T-cell (primary cell): Measurements from ENCODE around the gene PTPRM. TPM values are rescaled to one million over a fixed set of nuclear protein-coding genes. Genes with fewer than 3 reads are reported as not detected.

ENCODE experiments used
- ATAC-seq, 4 experiments: fragments of 200-7000 bp in 3 of 4; fragments of 150-1000 bp in 1 of 4; cut with Tn5 transposase; replicated peaks in 1 of 4; 1 replicate in 3 of 4; 2 replicates in 1 of 4; pipeline ENCODE4 v1.10.0; 2021; ENCODE audit warnings: moderate library complexity in 3 of 4, mild to moderate bottlenecking in 2 of 4, moderate number of reproducible peaks in 1 of 4
- CTCF ChIA-PET, 2 donors: fragments of 300-600 bp; sonication (Branson Sonifier 250); formaldehyde crosslinking; loops; one replicate each; lab custom pipeline; 2022; ENCODE audit warnings: antibody characterized with exemption in 2 of 2; lab: Charles Lee
- POLR2A ChIA-PET, 2 donors: fragments of 300-600 bp; sonication (Branson Sonifier 250); formaldehyde crosslinking; loops; one replicate each; lab custom pipeline; 2022; ENCODE audit warnings: antibody characterized with exemption in 2 of 2; lab: Charles Lee
- DNase-seq, 35 experiments: peaks; one replicate each; pipeline versions ENCODE4 v3.0.0 to v3.0.0-alpha.2; 2013 to 2023
- H3K27ac ChIP-seq: one replicate; pipeline ENCODE4 v1.5.1; 2013; ENCODE audit warnings: low read length
- H3K27me3 ChIP-seq, 2 experiments: replicated peaks in 1 of 2; 1 replicate in 1 of 2; 2 replicates in 1 of 2; pipeline versions ENCODE4 v1.6.1 to v1.7.0; 2013; ENCODE audit warnings: low read length in 1 of 2, mixed read lengths in 1 of 2; ENCODE audit not compliant: control insufficient read depth in 2 of 2, insufficient read depth in 2 of 2; ENCODE audit errors: extremely low read depth in 1 of 2
- H3K36me3 ChIP-seq, 2 donors: 1 replicate in 1 of 2; 2 replicates in 1 of 2; pipeline versions ENCODE4 v1.6.1 to v1.7.0; 2013; ENCODE audit warnings: low read length in 1 of 2; ENCODE audit not compliant: control insufficient read depth in 2 of 2, insufficient read depth in 1 of 2; ENCODE audit errors: extremely low read depth in 1 of 2
- H3K4me1 ChIP-seq, 2 experiments: 1 replicate in 1 of 2; 2 replicates in 1 of 2; pipeline versions ENCODE4 v1.6.1 to v1.7.0; 2013; ENCODE audit warnings: low read length in 2 of 2, mixed read lengths in 1 of 2; ENCODE audit not compliant: insufficient read depth in 2 of 2, control insufficient read depth in 1 of 2; ENCODE audit errors: extremely low read depth in 1 of 2
- H3K4me3 ChIP-seq, 2 donors: 1 replicate in 1 of 2; 2 replicates in 1 of 2; pipeline versions ENCODE4 v1.5.1 to v1.7.0; 2013; ENCODE audit warnings: mild to moderate bottlenecking in 2 of 2, low read length in 1 of 2, moderate library complexity in 1 of 2; ENCODE audit not compliant: control insufficient read depth in 1 of 2; ENCODE audit errors: extremely low read depth in 1 of 2
- H3K9me3 ChIP-seq: 2 replicates; pipeline ENCODE4 v1.7.0; 2013
- H3K27ac Mint-ChIP-seq, 2 donors: one replicate each; pipeline ENCODE4 v1.8.0; 2020 to 2021; ENCODE audit warnings: mild to moderate bottlenecking in 2 of 2, mixed read lengths in 2 of 2
- H3K27me3 Mint-ChIP-seq, 2 donors: one replicate each; pipeline ENCODE4 v1.8.0; 2021 to 2022; ENCODE audit warnings: mixed read lengths in 2 of 2
- H3K36me3 Mint-ChIP-seq: one replicate; pipeline ENCODE4 v1.8.0; 2021; ENCODE audit warnings: mixed read lengths
- H3K4me1 Mint-ChIP-seq, 3 donors: one replicate each; pipeline ENCODE4 v1.8.0; 2020 to 2022; ENCODE audit warnings: mixed read lengths in 3 of 3, mild to moderate bottlenecking in 1 of 3
- H3K4me3 Mint-ChIP-seq, 3 donors: one replicate each; pipeline ENCODE4 v1.8.0; 2020 to 2022; ENCODE audit warnings: mild to moderate bottlenecking in 3 of 3, mixed read lengths in 3 of 3, moderate library complexity in 3 of 3
- H3K9me3 Mint-ChIP-seq, 3 donors: one replicate each; pipeline ENCODE4 v1.8.0; 2020 to 2022; ENCODE audit warnings: mixed read lengths in 3 of 3
- WGBS: methylation state at CpG from one replicate; pipeline ENCODE4 v1.1.5; 2013; ENCODE audit warnings: missing lambda C conversion rate; ENCODE audit not compliant: insufficient coverage; 5-methylcytosine and 5-hydroxymethylcytosine counted together
- total RNA-seq, 35 experiments: library from RNA in 6 of 35; stranded (reverse) in 6 of 35; fragments of 120-200 nt in 1 of 35; gene quantifications; one replicate each; pipeline versions ENCODE4 v1.2.1 to v1.2.4 and lab custom pipeline; 2013 to 2026

PTPRM gene
- total RNA-seq, 5 donors from 2014 or later (not counting 1 experiment from before 2014, with no cell fraction given), result 4.1 to 47.4 (median 7.1) TPM

DNA sequence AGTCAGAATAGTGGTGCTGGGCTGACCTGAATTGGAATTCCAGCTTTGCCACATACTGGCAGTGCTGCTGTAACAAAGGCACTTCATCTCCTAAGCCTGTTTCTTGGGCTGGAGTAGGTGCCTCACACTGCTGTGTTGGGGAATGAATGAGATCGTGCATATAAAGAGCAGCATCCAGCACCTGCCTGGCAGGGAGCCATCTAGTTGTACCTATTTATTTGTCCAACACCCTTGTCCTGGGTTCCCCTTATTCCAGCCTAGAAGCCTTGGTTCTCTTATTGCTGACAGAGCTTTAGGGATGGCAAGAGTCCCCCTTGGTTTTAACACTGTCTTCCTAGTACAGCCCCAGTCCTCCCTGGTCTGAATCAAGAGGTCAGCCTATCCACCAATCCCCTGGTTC, 766.8 kb downstream of the PTPRM start:
- no peak overlapping the region for H3K4me3 Mint-ChIP-seq
- POLR2A ChIA-PET, result no interaction called here
- CTCF ChIA-PET, result no interaction called here
- ATAC-seq (no peak), DNase-seq (no peak)
- H3K36me3 Mint-ChIP-seq, result no peaks in the 10 kb centered on the region
- peaks cover 0 to 3% of the 10 kb centered on the region in 2 experiments for H3K27me3 ChIP-seq
- H3K27ac Mint-ChIP-seq, result no peak overlapping the region
- peaks cover 0 to 3% of the 10 kb centered on the region in 2 donors for H3K27me3 Mint-ChIP-seq
- no CpG with 5 or more reads among the region's 1 CpG for WGBS
- no peaks in the 10 kb centered on the region for H3K4me1 ChIP-seq
- H3K27ac ChIP-seq, result no peak overlapping the region
- no peaks in the 10 kb centered on the region for H3K4me1 Mint-ChIP-seq
- H3K4me3 ChIP-seq, result no peak overlapping the region
- no peaks in the 10 kb centered on the region for H3K9me3 ChIP-seq
- H3K36me3 ChIP-seq, result no peaks in the 10 kb centered on the region
- H3K9me3 Mint-ChIP-seq, result no peaks in the 10 kb centered on the region

- Histone ChIP-seq H3K4me1 (no peaks in the 10 kb centered on the region), H3K9me3 (no peaks in the 10 kb centered on the region), H3K27ac (no peak overlapping the region), H3K4me3 (no peak overlapping the region), H3K36me3 (no peaks in the 10 kb centered on the region), H3K27me3 (peaks cover 0 to 3% of the 10 kb centered on the region in 2 experiments)
- Mint-ChIP-seq H3K9me3 (no peaks in the 10 kb centered on the region), H3K4me3 (no peak overlapping the region), H3K4me1 (no peaks in the 10 kb centered on the region), H3K27ac (no peak overlapping the region), H3K27me3 (peaks cover 0 to 3% of the 10 kb centered on the region in 2 donors), H3K36me3 (no peaks in the 10 kb centered on the region)
- DNase-seq, result no peak
- no peak for ATAC-seq
- CTCF ChIA-PET, result no interaction called here
- WGBS, result 100% methylated on average over 1 of the region's 3 CpGs
- POLR2A ChIA-PET, result no interaction called here
Observed at GRCh38 chr18:8337211-8337610, 770.1 kb downstream of the PTPRM start.

- DNase-seq, result no peak
- CTCF ChIA-PET, result no interaction called here
- Mint-ChIP-seq H3K9me3 (no peaks in the 10 kb centered on the region), H3K4me3 (no peak overlapping the region), H3K27me3 (peaks cover 0 to 3% of the 10 kb centered on the region in 2 donors), H3K4me1 (no peaks in the 10 kb centered on the region), H3K27ac (no peak overlapping the region), H3K36me3 (no peaks in the 10 kb centered on the region)
- WGBS, result 85% methylated on average over 3 of the region's 4 CpGs
- Histone ChIP-seq H3K27me3 (no peaks in the 10 kb centered on the region), H3K4me3 (no peak overlapping the region), H3K36me3 (no peaks in the 10 kb centered on the region), H3K9me3 (no peaks in the 10 kb centered on the region), H3K4me1 (no peaks in the 10 kb centered on the region), H3K27ac (no peak overlapping the region)
- POLR2A ChIA-PET, result no interaction called here
- no peak for ATAC-seq
Observed at GRCh38 chr18:8339210-8339609, 772.1 kb downstream of the PTPRM start.

DNA sequence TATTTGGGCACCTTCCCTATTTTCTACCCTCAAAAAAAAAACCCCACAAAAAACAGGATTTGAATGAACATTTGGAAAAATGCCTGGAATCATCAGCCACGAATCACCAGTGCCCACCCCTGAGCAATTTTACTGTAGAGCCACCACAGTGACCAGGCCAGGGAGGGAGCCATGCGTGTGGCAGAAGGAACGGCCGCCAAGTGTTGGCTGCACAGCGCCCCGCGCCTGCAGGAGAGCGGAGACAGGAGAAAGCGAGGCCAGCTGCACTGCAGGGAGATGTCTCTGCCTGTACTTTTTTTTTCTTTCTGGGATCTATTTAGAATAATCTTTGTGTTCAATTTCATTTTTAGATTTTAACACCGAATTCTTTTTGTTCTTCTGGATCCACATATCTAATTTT, 772.8 kb downstream of the PTPRM start:
- CTCF ChIA-PET, result no interaction called here
- no peaks in the 10 kb centered on the region for H3K9me3 ChIP-seq
- no peak overlapping the region for H3K27ac Mint-ChIP-seq
- no peak overlapping the region for H3K27ac ChIP-seq
- no peak for ATAC-seq
- H3K36me3 ChIP-seq, result no peaks in the 10 kb centered on the region
- POLR2A ChIA-PET, result no interaction called here
- no peak for DNase-seq
- no peaks in the 10 kb centered on the region for H3K4me1 ChIP-seq
- H3K36me3 Mint-ChIP-seq, result no peaks in the 10 kb centered on the region
- no peak overlapping the region for H3K4me3 ChIP-seq
- peaks cover 0 to 3% of the 10 kb centered on the region in 2 donors for H3K27me3 Mint-ChIP-seq
- WGBS, result 60% methylated on average over 2 of the region's 10 CpGs
- no peaks in the 10 kb centered on the region for H3K4me1 Mint-ChIP-seq
- H3K9me3 Mint-ChIP-seq, result no peaks in the 10 kb centered on the region
- H3K4me3 Mint-ChIP-seq, result no peak overlapping the region
- H3K27me3 ChIP-seq, result no peaks in the 10 kb centered on the region

DNA sequence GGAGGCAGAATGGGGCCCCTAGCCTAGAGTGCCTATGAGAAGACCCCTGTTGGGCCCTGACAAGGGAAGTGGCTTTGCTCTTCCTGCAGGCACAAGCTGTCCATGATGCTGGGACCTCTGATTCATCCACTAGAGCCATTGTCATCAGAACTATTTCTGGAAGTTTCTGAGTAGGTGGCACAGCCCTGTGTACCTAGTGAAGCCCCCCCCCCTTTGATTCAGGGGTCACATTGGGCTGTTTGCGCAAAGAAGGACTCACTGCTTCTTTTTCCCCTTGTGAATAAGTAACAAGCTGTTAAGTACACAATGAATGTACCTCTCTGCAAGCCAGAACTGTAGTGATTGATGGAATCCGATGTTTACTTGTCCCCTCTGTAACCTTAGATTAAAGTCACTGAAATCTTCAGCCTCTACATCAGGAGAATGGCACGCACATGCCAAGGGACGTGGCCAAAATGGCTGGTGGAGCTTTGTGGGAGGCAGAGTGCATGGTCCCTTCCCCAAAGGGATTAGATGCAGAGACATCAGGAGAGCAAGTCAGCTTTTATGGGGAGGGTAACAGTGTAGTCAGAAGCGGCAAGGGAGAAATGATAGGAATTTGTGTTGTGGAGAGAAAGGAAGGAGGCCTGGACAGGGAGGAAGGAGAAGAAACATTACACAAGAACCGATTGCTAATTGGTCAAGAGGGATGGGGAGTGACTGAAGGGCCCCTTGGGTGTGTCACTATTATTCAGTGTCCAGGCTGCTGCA, 774.5 kb downstream of the PTPRM start:
- H3K4me3 ChIP-seq, result no peak overlapping the region
- H3K4me1 ChIP-seq, result no peaks in the 10 kb centered on the region
- CTCF ChIA-PET, result no interaction called here
- H3K27me3 ChIP-seq, result peaks cover 0 to 4% of the 10 kb centered on the region in 2 experiments
- no peak overlapping the region for H3K27ac Mint-ChIP-seq
- peaks cover 0 to 3% of the 10 kb centered on the region in 2 donors for H3K27me3 Mint-ChIP-seq
- no peak overlapping the region for H3K27ac ChIP-seq
- H3K9me3 ChIP-seq, result no peaks in the 10 kb centered on the region
- no peaks in the 10 kb centered on the region for H3K9me3 Mint-ChIP-seq
- H3K4me3 Mint-ChIP-seq, result no peak overlapping the region
- 71% methylated on average over 2 of the region's 6 CpGs for WGBS
- H3K36me3 ChIP-seq, result no peaks in the 10 kb centered on the region
- ATAC-seq (no peak), DNase-seq (no peak)
- POLR2A ChIA-PET, result interaction anchor here in 1 of 2 donors (0.6 kb wide), 1 partner anchor 93 kb away, joined by 5 read pairs; no protein-coding TSS in a partner anchor
- H3K4me1 Mint-ChIP-seq, result no peaks in the 10 kb centered on the region
- no peaks in the 10 kb centered on the region for H3K36me3 Mint-ChIP-seq

DNA sequence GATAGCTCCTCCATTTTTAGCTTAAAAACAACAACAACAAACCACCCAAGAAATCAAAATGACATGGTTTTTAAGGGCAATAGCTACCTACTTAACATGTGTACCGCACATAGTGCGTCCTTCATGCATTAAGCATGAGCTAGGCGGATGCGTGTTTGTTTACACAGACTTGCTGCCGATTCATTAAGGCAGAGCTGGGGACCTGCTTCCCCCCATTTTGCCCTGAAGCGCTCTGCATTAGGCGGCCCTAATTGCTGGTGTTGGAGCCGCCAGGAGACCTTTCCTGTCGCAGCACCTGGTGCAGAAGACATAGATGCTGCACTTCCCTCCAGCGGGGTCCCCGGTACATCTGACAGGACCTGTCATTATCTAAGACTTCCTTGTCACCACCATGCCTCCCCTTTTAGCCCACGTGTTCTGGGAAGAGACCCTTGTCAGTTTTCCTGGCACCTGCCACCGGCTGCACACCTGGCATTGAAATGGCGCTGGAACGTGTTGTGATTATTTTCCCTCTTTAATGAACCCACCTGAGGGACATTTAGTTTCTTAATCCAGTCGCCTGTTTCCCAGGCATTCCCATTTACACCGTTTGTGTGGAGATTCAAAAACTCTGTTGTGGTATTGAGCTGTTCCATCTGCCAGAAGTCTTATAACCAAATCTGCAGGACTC, 781.1 kb downstream of the PTPRM start:
- Mint-ChIP-seq H3K27ac (no peak overlapping the region), H3K9me3 (peaks cover 0 to 5% (median 2%) of the 10 kb centered on the region in 3 donors), H3K27me3 (peaks cover 0 to under 1% of the 10 kb centered on the region in 2 donors), H3K4me1 (no peaks in the 10 kb centered on the region), H3K36me3 (no peaks in the 10 kb centered on the region), H3K4me3 (no peak overlapping the region)
- Histone ChIP-seq H3K27ac (no peak overlapping the region), H3K36me3 (no peaks in the 10 kb centered on the region), H3K9me3 (no peaks in the 10 kb centered on the region), H3K27me3 (peaks cover 0 to 4% of the 10 kb centered on the region in 2 experiments), H3K4me1 (no peaks in the 10 kb centered on the region), H3K4me3 (no peak overlapping the region)
- WGBS, result 98% methylated on average over 11 of the region's 17 CpGs
- ATAC-seq (no peak), DNase-seq (no peak)
- ChIA-PET CTCF (no interaction called here), POLR2A (no interaction called here)
